GM12878 (cell line): Measurements from ENCODE around the gene IRX6.

Source experiments
- CBFB ChIP-seq: IDR thresholded peaks from 2 replicates; pipeline ENCODE4 v1.6.1; 2016; ENCODE audit warnings: antibody characterized with exemption, low read depth
- CBX5 ChIP-seq: sonication (generic); IDR thresholded peaks from 2 replicates; pipeline ENCODE4 v1.6.1; 2016; ENCODE audit warnings: low read depth, moderate library complexity, mild to moderate bottlenecking, inconsistent platforms
- CTCF ChIP-seq, 3 experiments: IDR thresholded peaks in 2 of 3; conservative IDR thresholded peaks in 1 of 3; 2 replicates each; pipeline ENCODE4 v1.5.1; 2011; ENCODE audit warnings: low read depth in 3 of 3, low read length in 3 of 3, mild to moderate bottlenecking in 3 of 3, control low read depth in 2 of 3, moderate library complexity in 2 of 3, inconsistent platforms in 1 of 3, mixed read lengths in 1 of 3; ENCODE audit not compliant: control insufficient read depth in 2 of 3, insufficient read depth in 1 of 3; ENCODE audit errors: extremely low read depth in 1 of 3
- EP300 ChIP-seq, 2 experiments: fragments of 150-350 bp in 1 of 2; IDR thresholded peaks; 2 replicates each; pipeline ENCODE4 v1.6.1; 2011 to 2012; ENCODE audit warnings: low read depth in 2 of 2, low read length in 2 of 2, borderline replicate concordance in 1 of 2, improper control_type of control experiment in 1 of 2, inconsistent platforms in 1 of 2; ENCODE audit not compliant: control insufficient read depth in 1 of 2
- EZH2 ChIP-seq: IDR thresholded peaks from 2 replicates; pipeline ENCODE4 v1.6.1; 2012; ENCODE audit warnings: low read depth, mild to moderate bottlenecking, control low read depth, inconsistent platforms, low read length, borderline replicate concordance; ENCODE audit not compliant: control insufficient read depth
- FOXM1 ChIP-seq: IDR thresholded peaks from 2 replicates; pipeline ENCODE4 v1.6.1; 2012; ENCODE audit warnings: low read depth, mild to moderate bottlenecking, inconsistent platforms, low read length, moderate library complexity
- RELA ChIP-seq: fragments of 450-650 bp; IDR thresholded peaks from 2 replicates; pipeline ENCODE4 v1.8.0; 2014; ENCODE audit warnings: borderline replicate concordance; ENCODE audit not compliant: partially characterized antibody
- SPI1 ChIP-seq: IDR thresholded peaks from 2 replicates; pipeline ENCODE4 v1.6.1; 2011; ENCODE audit warnings: low read depth, mild to moderate bottlenecking, low read length, moderate library complexity, borderline replicate concordance; ENCODE audit not compliant: insufficient read depth
- SUZ12 ChIP-seq: fragments of 200-600 bp; sonication (generic); IDR thresholded peaks from one replicate; pipeline ENCODE4 v1.6.1; 2018; ENCODE audit warnings: antibody characterized with exemption, mild to moderate bottlenecking; ENCODE audit not compliant: unreplicated experiment

DNA sequence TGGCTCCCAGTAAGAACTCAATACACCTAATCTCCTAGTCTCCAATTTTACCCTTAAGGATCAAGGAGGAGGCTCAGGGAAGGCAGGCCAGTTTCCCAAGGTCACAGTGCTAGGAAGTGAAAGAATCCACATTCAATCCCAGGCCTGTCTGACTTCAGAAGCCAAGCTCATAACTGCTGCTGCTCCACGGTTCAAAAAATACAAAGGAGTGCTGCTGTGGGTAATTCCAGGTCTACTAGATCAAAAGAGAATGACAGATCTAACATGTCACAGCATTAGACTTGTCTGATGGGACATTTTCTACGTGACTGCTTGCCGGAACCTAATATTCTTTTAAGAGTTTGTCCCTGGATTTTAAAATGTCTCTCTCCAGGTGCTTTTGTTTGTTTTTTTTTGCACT, 48.8 kb upstream of the IRX6 start:
- TF ChIP-seq CBFB: no peak
- TF ChIP-seq CTCF (IDR thresholded peaks at IDR 0.05 in 2 of 3, conservative IDR thresholded peaks at IDR 0.05 in 1 of 3; ENCODE audit: control insufficient read depth in 2 of 3, extremely low read depth in 1 of 3, insufficient read depth in 1 of 3, low read depth in 3 of 3, low read length in 3 of 3): no peak
- no peak for TF ChIP-seq FOXM1
- no peak for TF ChIP-seq SUZ12
- no peak for TF ChIP-seq EP300 (IDR thresholded peaks at IDR 0.05; ENCODE audit: borderline replicate concordance in 1 of 2, control insufficient read depth in 1 of 2, low read depth in 2 of 2, low read length in 2 of 2)
- TF ChIP-seq SPI1: no peak
- TF ChIP-seq RELA: no peak
- no peak for TF ChIP-seq CBX5
- no peak for TF ChIP-seq EZH2
